Kidney epithelial cell (primary cell): ENCODE data around the gene LTBP1. TPM values are rescaled to one million over a fixed set of nuclear protein-coding genes. Genes with fewer than 3 reads are reported as not detected.

Experiments used
- DNase-seq: peaks from one replicate; pipeline ENCODE4 v3.0.0-alpha.2; 2010; ENCODE audit warnings: low read depth
- H3K27me3 ChIP-seq: 2 replicates; pipeline ENCODE4 v1.6.0; 2011; ENCODE audit warnings: low read length; ENCODE audit not compliant: control insufficient read depth, insufficient read depth
- H3K36me3 ChIP-seq: 2 replicates; pipeline ENCODE4 v1.5.1; 2011; ENCODE audit warnings: low read length; ENCODE audit not compliant: control insufficient read depth, insufficient read depth
- H3K4me3 ChIP-seq: 2 replicates; pipeline ENCODE4 v1.5.1; 2011; ENCODE audit warnings: low read depth, mild to moderate bottlenecking, control low read depth, low read length
- total RNA-seq: library from RNA; depleted of rRNA; stranded (reverse); fragments of >200 nt; gene quantifications from 2 replicates; pipeline ENCODE4 v1.2.3, GENCODE V29; 2015
- TF ChIP-seq, protein P1 (sequence below): IDR thresholded peaks from 2 replicates; pipeline ENCODE4 v1.5.1; 2011; ENCODE audit warnings: mild to moderate bottlenecking, moderate library complexity, low read length, control low read depth, inconsistent platforms; ENCODE audit not compliant: insufficient read depth, poor library complexity, severe bottlenecking

LTBP1 gene
- total RNA-seq, 1 donor from 2014 or later: 39.3 TPM

DNA sequence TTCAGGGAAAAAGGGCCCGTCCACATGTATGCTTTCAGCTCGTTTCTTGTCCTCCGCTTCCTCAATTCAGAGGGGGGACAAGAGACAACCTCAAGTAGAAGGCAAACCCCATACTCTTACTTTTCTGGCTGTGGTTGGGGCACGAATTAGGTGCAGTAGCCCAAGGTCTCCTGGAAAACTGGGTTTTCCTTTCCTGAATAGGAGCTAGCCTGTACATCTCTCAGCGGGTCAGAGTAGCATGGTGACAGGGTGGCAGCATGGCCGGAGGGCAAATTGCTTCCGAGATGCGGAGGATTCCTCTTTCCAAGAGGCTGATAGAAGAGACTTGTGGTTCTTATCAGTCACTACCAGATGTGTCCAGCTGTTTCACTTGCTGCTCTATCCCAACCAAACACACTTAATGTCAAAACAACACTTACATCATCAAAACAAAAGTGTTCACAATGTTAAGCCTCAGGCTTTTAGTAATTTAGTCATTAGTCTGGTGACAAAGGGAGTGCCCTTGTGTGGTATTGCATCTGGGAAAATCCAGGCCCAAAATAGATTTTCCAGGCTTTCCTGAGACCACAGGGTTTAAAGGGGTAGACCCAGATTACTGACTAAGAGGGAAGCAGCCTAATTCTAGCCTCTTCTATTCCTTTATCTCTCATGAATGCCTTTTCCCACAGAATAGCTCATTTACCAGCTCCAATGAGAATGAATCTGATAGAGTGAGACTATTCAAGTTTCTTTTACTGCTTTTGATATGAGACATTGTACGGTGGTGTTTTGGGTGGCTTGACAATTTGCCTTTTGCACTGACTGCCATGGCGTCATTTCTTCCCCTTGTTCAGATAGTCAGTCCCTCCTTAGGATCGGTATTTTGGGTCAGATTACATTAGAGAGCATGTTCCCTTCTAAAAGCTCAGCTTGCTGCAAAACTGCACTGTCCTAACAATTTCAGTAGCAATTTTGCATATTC is 162.0 kb downstream of the LTBP1 start:
- TF ChIP-seq, protein P1, sequence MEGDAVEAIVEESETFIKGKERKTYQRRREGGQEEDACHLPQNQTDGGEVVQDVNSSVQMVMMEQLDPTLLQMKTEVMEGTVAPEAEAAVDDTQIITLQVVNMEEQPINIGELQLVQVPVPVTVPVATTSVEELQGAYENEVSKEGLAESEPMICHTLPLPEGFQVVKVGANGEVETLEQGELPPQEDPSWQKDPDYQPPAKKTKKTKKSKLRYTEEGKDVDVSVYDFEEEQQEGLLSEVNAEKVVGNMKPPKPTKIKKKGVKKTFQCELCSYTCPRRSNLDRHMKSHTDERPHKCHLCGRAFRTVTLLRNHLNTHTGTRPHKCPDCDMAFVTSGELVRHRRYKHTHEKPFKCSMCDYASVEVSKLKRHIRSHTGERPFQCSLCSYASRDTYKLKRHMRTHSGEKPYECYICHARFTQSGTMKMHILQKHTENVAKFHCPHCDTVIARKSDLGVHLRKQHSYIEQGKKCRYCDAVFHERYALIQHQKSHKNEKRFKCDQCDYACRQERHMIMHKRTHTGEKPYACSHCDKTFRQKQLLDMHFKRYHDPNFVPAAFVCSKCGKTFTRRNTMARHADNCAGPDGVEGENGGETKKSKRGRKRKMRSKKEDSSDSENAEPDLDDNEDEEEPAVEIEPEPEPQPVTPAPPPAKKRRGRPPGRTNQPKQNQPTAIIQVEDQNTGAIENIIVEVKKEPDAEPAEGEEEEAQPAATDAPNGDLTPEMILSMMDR: no peak
- H3K36me3 ChIP-seq: no peaks in the 10 kb centered on the region
- H3K27me3 ChIP-seq: no peaks in the 10 kb centered on the region
- H3K4me3 ChIP-seq: no peak overlapping the region
- DNase-seq: peak; percentile 23

- TF ChIP-seq, protein P1: no peak
- no peaks in the 10 kb centered on the region for H3K36me3 ChIP-seq
- H3K27me3 ChIP-seq: no peaks in the 10 kb centered on the region
- DNase-seq: no peak
- no peak overlapping the region for H3K4me3 ChIP-seq
Observed at GRCh38 chr2:33110461-33110860, 163.7 kb downstream of the LTBP1 start.

- no peak overlapping the region for H3K4me3 ChIP-seq
- no peaks in the 10 kb centered on the region for H3K36me3 ChIP-seq
- no peaks in the 10 kb centered on the region for H3K27me3 ChIP-seq
- no peak for DNase-seq
- TF ChIP-seq, protein P1: no peak
Observed at GRCh38 chr2:33111002-33111446, 164.3 kb downstream of the LTBP1 start.

- H3K27me3 ChIP-seq: no peaks in the 10 kb centered on the region
- H3K4me3 ChIP-seq: no peak overlapping the region
- no peak for DNase-seq
- no peaks in the 10 kb centered on the region for H3K36me3 ChIP-seq
- TF ChIP-seq, protein P1: no peak
Observed at GRCh38 chr2:33115196-33115595, 168.4 kb downstream of the LTBP1 start.

- TF ChIP-seq, protein P1: no peak
- no peak for DNase-seq
- Histone ChIP-seq H3K36me3 (no peaks in the 10 kb centered on the region), H3K4me3 (no peak overlapping the region), H3K27me3 (no peaks in the 10 kb centered on the region)
Observed at GRCh38 chr2:33115728-33116127, 169.0 kb downstream of the LTBP1 start.
